B cell (primary cell): ENCODE data around the gene CBX7. TPM values are rescaled to one million over a fixed set of nuclear protein-coding genes. Genes with fewer than 3 reads are reported as not detected.
A peak's percentile ranks its signal among the peaks of the same experiment; 100 is the strongest.

Experiments
- ATAC-seq: fragments of 200-7000 bp; cut with Tn5 transposase; one replicate; pipeline ENCODE4 v1.10.0; 2021; ENCODE audit warnings: low read depth, mild to moderate bottlenecking, moderate number of reproducible peaks, moderate library complexity
- CTCF ChIA-PET: fragments of 350-600 bp; sonication (Branson Sonifier 250); formaldehyde crosslinking; loops from one replicate; lab custom pipeline; 2021; ENCODE audit warnings: antibody characterized with exemption, inconsistent platforms; lab: Charles Lee
- POLR2A ChIA-PET: fragments of 350-600 bp; sonication (Branson Sonifier 250); formaldehyde crosslinking; loops from one replicate; lab custom pipeline; 2021; ENCODE audit warnings: antibody characterized with exemption; lab: Charles Lee
- DNase-seq: peaks from one replicate; pipeline ENCODE4 v3.0.0; 2013
- H2AFZ ChIP-seq: 2 replicates; pipeline ENCODE4 v1.6.1; 2012; ENCODE audit warnings: mild to moderate bottlenecking, low read depth, low read length; ENCODE audit not compliant: insufficient read depth, poor library complexity, severe bottlenecking
- H3K27ac ChIP-seq, 2 donors: 1 replicate in 1 of 2; 2 replicates in 1 of 2; pipeline ENCODE4 v1.5.1; 2012 to 2013; ENCODE audit warnings: low read length in 2 of 2, mild to moderate bottlenecking in 2 of 2, moderate library complexity in 1 of 2
- H3K27me3 ChIP-seq, 4 experiments: fragments of 200-600 bp in 1 of 4; sonication (generic) in 1 of 4; replicated peaks in 1 of 4; 1 replicate in 2 of 4; 2 replicates in 2 of 4; pipeline versions ENCODE4 v1.6.1 to v1.7.0; 2013 to 2016; ENCODE audit warnings: low read length in 3 of 4, mild to moderate bottlenecking in 2 of 4, mixed read lengths in 1 of 4, moderate library complexity in 1 of 4; ENCODE audit not compliant: insufficient read depth in 4 of 4, control insufficient read depth in 3 of 4; ENCODE audit errors: control extremely low read depth in 1 of 4
- H3K36me3 ChIP-seq, 2 experiments: replicated peaks in 1 of 2; 1 replicate in 1 of 2; 2 replicates in 1 of 2; pipeline versions ENCODE4 v1.6.1 to v1.7.1; 2013; ENCODE audit warnings: low read length in 1 of 2; ENCODE audit not compliant: insufficient read depth in 2 of 2, control insufficient read depth in 1 of 2; ENCODE audit errors: control extremely low read depth in 1 of 2, extremely low read depth in 1 of 2
- H3K4me1 ChIP-seq, 2 donors: fragments of 200-600 bp in 1 of 2; sonication (generic) in 1 of 2; 1 replicate in 1 of 2; 2 replicates in 1 of 2; pipeline versions ENCODE4 v1.5.1 to v1.6.1; 2013 to 2017; ENCODE audit warnings: low read length in 2 of 2; ENCODE audit not compliant: control insufficient read depth in 2 of 2, insufficient read depth in 2 of 2
- H3K4me2 ChIP-seq: replicated peaks from 2 replicates; pipeline ENCODE3; 2012; ENCODE audit warnings: mild to moderate bottlenecking, low read depth, low read length; ENCODE audit not compliant: poor library complexity, severe bottlenecking
- H3K4me3 ChIP-seq, 5 experiments: fragments of 200-600 bp in 1 of 5; sonication (generic) in 1 of 5; 1 replicate in 3 of 5; 2 replicates in 2 of 5; pipeline versions ENCODE4 v1.5.1 to v1.7.0; 2011 to 2016; ENCODE audit warnings: low read length in 4 of 5, mild to moderate bottlenecking in 4 of 5, low read depth in 2 of 5, control low read depth in 1 of 5, moderate library complexity in 1 of 5; ENCODE audit not compliant: insufficient read depth in 1 of 5; ENCODE audit errors: control extremely low read depth in 1 of 5, extremely low read depth in 1 of 5
- H3K79me2 ChIP-seq: fragments of 200-600 bp; sonication (generic); one replicate; pipeline ENCODE4 v1.6.0; 2016; ENCODE audit warnings: low read length; ENCODE audit not compliant: control insufficient read depth, insufficient read depth
- H3K9ac ChIP-seq: fragments of 200-600 bp; sonication (generic); 2 replicates; pipeline ENCODE4 v1.6.1; 2017; ENCODE audit warnings: mild to moderate bottlenecking, low read length, moderate library complexity
- H3K9me3 ChIP-seq, 3 donors: one replicate each; pipeline versions ENCODE4 v1.6.1 to v1.7.1; 2013; ENCODE audit warnings: low read length in 2 of 3; ENCODE audit not compliant: control insufficient read depth in 2 of 3, insufficient read depth in 1 of 3; ENCODE audit errors: control extremely low read depth in 1 of 3
- H4K20me1 ChIP-seq: 2 replicates; pipeline ENCODE4 v1.6.0; 2012; ENCODE audit warnings: mild to moderate bottlenecking, low read length; ENCODE audit not compliant: insufficient read depth, control insufficient read depth, poor library complexity, severe bottlenecking
- H3K27ac Mint-ChIP-seq: one replicate; pipeline ENCODE4 v1.8.0; 2021; ENCODE audit warnings: mixed read lengths
- H3K27me3 Mint-ChIP-seq: one replicate; pipeline ENCODE4 v1.8.0; 2021; ENCODE audit warnings: mixed read lengths
- H3K4me1 Mint-ChIP-seq: one replicate; pipeline ENCODE4 v1.8.0; 2021; ENCODE audit warnings: mixed read lengths
- H3K4me3 Mint-ChIP-seq: one replicate; pipeline ENCODE4 v1.8.0; 2021; ENCODE audit warnings: mixed read lengths
- H3K9me3 Mint-ChIP-seq: one replicate; pipeline ENCODE4 v1.8.0; 2022; ENCODE audit warnings: mixed read lengths; ENCODE audit not compliant: insufficient read depth
- CTCF ChIP-seq: fragments of 200-600 bp; IDR thresholded peaks from one replicate; pipeline ENCODE4 v1.8.0; 2022; ENCODE audit warnings: antibody characterized with exemption, mild to moderate bottlenecking
- EZH2 ChIP-seq: IDR thresholded peaks from 2 replicates; pipeline ENCODE4 v1.6.1; 2012; ENCODE audit warnings: borderline replicate concordance, low read depth, mild to moderate bottlenecking, moderate library complexity, low read length; ENCODE audit not compliant: insufficient read depth, poor library complexity, severe bottlenecking
- WGBS: methylation state at CpG from one replicate; pipeline ENCODE4 v1.1.5; 2013; ENCODE audit warnings: missing lambda C conversion rate; ENCODE audit not compliant: insufficient coverage; 5-methylcytosine and 5-hydroxymethylcytosine counted together
- intact Hi-C: fragments of 100-400 bp; cut with micrococcal nuclease; formaldehyde crosslinking; loops from one replicate; pipeline ENCODE4 v1.10.0; 2022
- polyA plus RNA-seq: library from polyadenylated mRNA; depleted of rRNA; stranded (reverse); fragments of >200 nt; gene quantifications from 2 replicates; pipeline ENCODE4 v1.2.3, GENCODE V29; 2012
- total RNA-seq, 2 donors: library from RNA; stranded (reverse); fragments of 120-200 nt in 1 of 2; gene quantifications; 1 replicate in 1 of 2; 2 replicates in 1 of 2; pipeline versions ENCODE4 v1.2.3 to v1.2.4, GENCODE V29; 2013 to 2022

The CBX7 gene
- total and polyA plus RNA-seq, 2 donors (not counting 1 experiment from before 2014, with no cell fraction given), result 83.6 to 141 TPM

- Mint-ChIP-seq H3K27me3 (peaks cover 28% of the 10 kb centered on the region), H3K4me3 (peak overlapping the region; percentile 90), H3K4me1 (peaks cover 46% of the 10 kb centered on the region), H3K27ac (peak overlapping the region; percentile 32), H3K9me3 (no peaks in the 10 kb centered on the region)
- Histone ChIP-seq H3K4me3 (peak overlapping the region; percentile 53 to 97 (median 85)), H3K27ac (peak overlapping the region; percentile 73 to 97), H2AFZ (peak overlapping the region; percentile 56), H3K79me2 (peaks cover 57% of the 10 kb centered on the region), H3K9ac (peak overlapping the region; percentile 83), H3K4me1 (peaks cover 55 to 56% of the 10 kb centered on the region in 2 donors), H3K27me3 (peaks cover 0 to 14% (median 8%) of the 10 kb centered on the region in 4 experiments), H3K4me2 (peak overlapping the region; percentile 85), H4K20me1 (no peaks in the 10 kb centered on the region), H3K36me3 (peaks cover 0 to 22% of the 10 kb centered on the region in 2 experiments), H3K9me3 (no peaks in the 10 kb centered on the region)
- ChIA-PET POLR2A (interaction anchor here (0.5 to 5.1 kb wide), 9 partner anchors 85 to 397 kb away, joined by 3 to 40 read pairs (median 4); partner anchors contain the start of gene RPL3), CTCF (interaction anchor here (0.7 to 5.4 kb wide), 7 partner anchors 18 to 167 kb away, joined by 3 to 28 read pairs (median 4); partner anchors contain the start of gene RPL3)
- TF ChIP-seq CTCF (no peak), EZH2 (no peak)
- no peak for DNase-seq
- intact Hi-C loops, result loop anchor here (1.0 to 5.0 kb wide), 7 partner anchors 8 to 892 kb away; partner anchors contain the start of genes ATF4, CBX6, RPL3 and RPS19BP1
- 7% methylated on average over 38 of the region's 44 CpGs for WGBS
- no peak for ATAC-seq
These were observed 413 bp downstream of the CBX7 start for GRCh38 chr22:39152024-39152510.
